K562 (cell line): ENCODE measurements around the gene MZB1. TPM values are rescaled to one million over a fixed set of nuclear protein-coding genes. Genes with fewer than 3 reads are reported as not detected.

Source experiments
- CSDE1 ChIP-seq, 2 experiments: fragments of 450-650 bp; IDR thresholded peaks; 2 replicates each; pipeline ENCODE4 v1.6.1; 2016; ENCODE audit warnings: mild to moderate bottlenecking in 1 of 2
- DACH1 ChIP-seq: fragments of 450-650 bp; IDR thresholded peaks from 2 replicates; pipeline ENCODE4 v1.6.1; 2018; ENCODE audit not compliant: partially characterized antibody
- DIDO1 ChIP-seq: fragments of 450-650 bp; IDR thresholded peaks from 2 replicates; pipeline ENCODE4 v1.6.1; 2016; ENCODE audit warnings: low read depth, missing biosample characterization, missing genetic modification characterization
- E2F8 ChIP-seq: fragments of 450-650 bp; IDR thresholded peaks from 2 replicates; pipeline ENCODE4 v1.7.1; 2018; ENCODE audit warnings: mild to moderate bottlenecking, low read depth; ENCODE audit not compliant: partially characterized antibody
- FOXM1 ChIP-seq, 2 experiments: fragments of 450-650 bp in 1 of 2; sonication (generic) in 1 of 2; formaldehyde crosslinking in 1 of 2; IDR thresholded peaks; 2 replicates each; pipeline versions ENCODE4 v1.6.1 to v1.9.0; 2017 to 2022; ENCODE audit warnings: low read depth in 2 of 2, mild to moderate bottlenecking in 2 of 2, missing genetic modification reagents in 1 of 2, moderate library complexity in 1 of 2
- GTF3C2 ChIP-seq: IDR thresholded peaks from 3 replicates; pipeline ENCODE4 v1.6.1; 2011; ENCODE audit warnings: borderline replicate concordance, mild to moderate bottlenecking, moderate library complexity; ENCODE audit not compliant: insufficient read length; ENCODE audit errors: extremely low read depth
- MAFG ChIP-seq: fragments of 450-650 bp; conservative IDR thresholded peaks from 2 replicates; pipeline ENCODE4 v1.6.1; 2016; ENCODE audit warnings: missing genetic modification characterization, missing compliant biosample characterization
- MTA1 ChIP-seq: fragments of 450-650 bp; IDR thresholded peaks from 2 replicates; pipeline ENCODE4 v1.6.1; 2017; ENCODE audit warnings: borderline replicate concordance
- PHTF2 ChIP-seq: fragments of 250-450 bp; sonication (Bioruptor Pico); IDR thresholded peaks from 2 replicates; pipeline ENCODE4 v1.5.0; 2021; ENCODE audit warnings: mild to moderate bottlenecking
- POLR2B ChIP-seq: fragments of 450-650 bp; IDR thresholded peaks from 2 replicates; pipeline ENCODE4 v1.6.1; 2018; ENCODE audit warnings: low read depth; ENCODE audit not compliant: partially characterized antibody
- PREB ChIP-seq: sonication (generic); formaldehyde crosslinking; IDR thresholded peaks from 2 replicates; pipeline ENCODE4 v1.8.1; 2023; ENCODE audit warnings: mild to moderate bottlenecking, missing genetic modification reagents
- ZNF398 ChIP-seq: fragments of 250-450 bp; sonication (Bioruptor Pico); IDR thresholded peaks from 2 replicates; pipeline ENCODE4 v1.8.0; 2021; ENCODE audit warnings: moderate library complexity, mild to moderate bottlenecking, inconsistent platforms
- ZNF592 ChIP-seq: fragments of 450-650 bp; IDR thresholded peaks from 2 replicates; pipeline ENCODE4 v1.6.1; 2017; ENCODE audit warnings: antibody characterized with exemption, mild to moderate bottlenecking
- polyA plus RNA-seq, 8 experiments: library from polyadenylated mRNA; depleted of rRNA in 4 of 8; stranded (reverse) in 5 of 8; unstranded in 3 of 8; fragments of >200 nt; fragmentation: Nextera tagmentation in 2 of 8; fragmentation: Illumina TruSeq in 1 of 8; extraction: Ambion mirVana in 2 of 8; extraction: Trizol in 1 of 8; gene quantifications; 2 replicates each; pipeline versions ENCODE4 v1.2.1 to v1.2.3, GENCODE V29; 2011 to 2014; ENCODE audit warnings: inconsistent platforms in 1 of 8, missing spikeins in 1 of 8
- total RNA-seq, 7 experiments: library from RNA; depleted of rRNA in 6 of 7; stranded (reverse); fragments of >200 nt in 6 of 7; fragmentation: Illumina TruSeq in 2 of 7; extraction: Trizol in 2 of 7; gene quantifications; 2 replicates each; pipeline versions ENCODE4 v1.2.1 to v1.2.3, GENCODE V29; 2011 to 2021; ENCODE audit warnings: low replicate concordance in 1 of 7

The MZB1 gene
- total and polyA plus RNA-seq, 9 of the 15 experiments (the other 6 are each of a cell fraction or from before 2014, with no cell fraction given): 0.13 to 0.31 TPM; not detected in 7

- TF ChIP-seq PHTF2 (CRISPR knock-in tag) (no peak), DIDO1 (no peak), GTF3C2 (no peak), POLR2B (peak; percentile 96), ZNF592 (peak; percentile 56), PREB (CRISPR knock-in tag) (no peak), ZNF398 (no peak), E2F8 (peak; percentile 92), CSDE1 (IDR thresholded peaks at IDR 0.05) (no peak), FOXM1 (IDR thresholded peaks at IDR 0.05; ENCODE audit: low read depth) (no peak), FOXM1 (CRISPR knock-in tag; IDR thresholded peaks at IDR 0.05; ENCODE audit: low read depth) (peak; percentile 20; the same call in 1 of the 2 replicates), MTA1 (no peak; the same call in 1 of the 2 replicates), DACH1 (no peak), MAFG (tag) (no peak)
These were observed 47.9 kb downstream of the MZB1 start, which contains the start of gene PAIP2 (continued) for GRCh38 chr5:139341689-139342422.
